GM19099 (cell line): ENCODE results near the gene EEF2.
A peak's percentile ranks its signal among the peaks of the same experiment; 100 is the strongest.

Experiments
- POLR2A ChIP-seq: IDR thresholded peaks from 3 replicates; pipeline ENCODE4 v1.6.1; 2011; ENCODE audit warnings: low read depth; ENCODE audit not compliant: insufficient read length; ENCODE audit errors: extremely low read depth

Gene EEF2

GRCh38 chr19:3984908-3985642, at the start of gene EEF2:
Gene EEF2, minus strand, starts transcription at chr19:3985463. Its CDS starts 83 bp downstream, at chr19:3985380.
- peak; percentile 100 for TF ChIP-seq POLR2A

- no peak for TF ChIP-seq POLR2A
These were observed 49.1 kb upstream of the EEF2 start for GRCh38 chr19:4034048-4035017.

GRCh38 chr19:4033028-4033956, 48.0 kb upstream of the EEF2 start:
- no peak for TF ChIP-seq POLR2A

- TF ChIP-seq POLR2A: no peak
These were observed 47.2 kb upstream of the EEF2 start for GRCh38 chr19:4032436-4032835.

GRCh38 chr19:4031420-4031819, 46.2 kb upstream of the EEF2 start:
- no peak for TF ChIP-seq POLR2A

- TF ChIP-seq POLR2A: no peak
These were observed 45.7 kb upstream of the EEF2 start for GRCh38 chr19:4030981-4031380.

- TF ChIP-seq POLR2A: no peak
These were observed 45.3 kb upstream of the EEF2 start for GRCh38 chr19:4030552-4030951.

GRCh38 chr19:4029247-4029614, 44.0 kb upstream of the EEF2 start:
- TF ChIP-seq POLR2A: no peak

- TF ChIP-seq POLR2A: no peak
These were observed 43.3 kb upstream of the EEF2 start for GRCh38 chr19:4028334-4029246.

- TF ChIP-seq POLR2A: no peak
These were observed 41.9 kb upstream of the EEF2 start for GRCh38 chr19:4027146-4027545.

GRCh38 chr19:4025317-4025716, 40.1 kb upstream of the EEF2 start:
- TF ChIP-seq POLR2A: no peak

GRCh38 chr19:4023600-4024398, 38.5 kb upstream of the EEF2 start:
- no peak for TF ChIP-seq POLR2A

GRCh38 chr19:4019578-4019977, 34.3 kb upstream of the EEF2 start:
- TF ChIP-seq POLR2A: no peak
